ENCODE measurements around the gene MYT1. TPM values are rescaled to one million over a fixed set of nuclear protein-coding genes. Genes with fewer than 3 reads are reported as not detected.

MYT1 gene
- total RNA-seq, 2 donors from 2014 or later: 2.4 to 4.5 TPM

DNA sequence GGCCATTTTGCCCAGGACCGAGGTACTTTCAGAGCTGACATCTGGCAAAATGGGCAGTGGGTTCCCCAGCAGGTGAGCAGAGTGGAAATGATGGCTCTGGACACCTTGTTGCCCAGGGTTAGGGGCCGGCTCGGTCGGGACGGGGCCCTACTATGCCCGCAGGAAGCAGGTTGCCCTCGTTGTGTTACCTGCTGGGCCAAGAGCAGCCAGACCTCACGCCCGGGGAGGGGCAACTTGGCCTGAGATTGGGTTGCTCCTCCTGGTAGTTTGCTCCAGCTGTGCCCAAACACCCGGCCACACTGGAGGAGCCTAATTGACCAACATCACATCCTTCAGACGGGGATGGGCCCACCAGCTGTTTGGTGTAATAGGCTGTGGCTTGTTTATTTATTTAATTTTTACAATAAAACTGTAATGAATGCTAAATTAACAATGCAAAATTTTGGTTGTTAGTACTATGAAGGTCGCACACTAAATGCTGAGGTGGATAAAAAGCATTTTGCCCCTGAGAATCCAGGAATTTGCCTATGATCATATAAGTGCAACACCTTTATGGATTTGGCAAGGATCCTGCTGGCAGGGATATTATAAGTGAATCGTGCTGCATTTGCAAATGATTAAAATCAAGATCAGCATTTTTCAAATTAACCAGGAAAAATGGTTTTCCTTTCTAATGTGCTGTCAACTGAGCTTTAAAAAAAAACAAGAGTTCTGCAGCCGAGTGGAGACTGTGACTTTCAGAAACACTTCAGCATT is 64.7 kb downstream of the MYT1 start:
- DNase-seq: no peak
- H3K36me3 ChIP-seq (ENCODE audit: control insufficient read depth, insufficient read depth, low read length): no peaks in the 10 kb centered on the region
- no peak overlapping the region for H3K9ac ChIP-seq (ENCODE audit: extremely low read depth, low read length, poor library complexity, severe bottlenecking)
- H3K27me3 ChIP-seq (ENCODE audit: control insufficient read depth, insufficient read depth, low read length, poor library complexity, severe bottlenecking): no peaks in the 10 kb centered on the region
- Mint-ChIP-seq H3K9me3 (peaks cover 4% of the 10 kb centered on the region), H3K4me3 (no peak overlapping the region), H3K27me3 (ENCODE audit: insufficient read depth) (no peaks in the 10 kb centered on the region), H3K36me3 (ENCODE audit: low read depth) (peaks cover 7% of the 10 kb centered on the region), H3K4me1 (peaks cover 3% of the 10 kb centered on the region), H3K27ac (no peak overlapping the region)
- no peaks in the 10 kb centered on the region for H3K9me3 ChIP-seq (ENCODE audit: control insufficient read depth, low read length)
- H3K4me1 ChIP-seq (ENCODE audit: control insufficient read depth, insufficient read depth, low read length): peaks cover 2% of the 10 kb centered on the region
- TF ChIP-seq, protein P1, sequence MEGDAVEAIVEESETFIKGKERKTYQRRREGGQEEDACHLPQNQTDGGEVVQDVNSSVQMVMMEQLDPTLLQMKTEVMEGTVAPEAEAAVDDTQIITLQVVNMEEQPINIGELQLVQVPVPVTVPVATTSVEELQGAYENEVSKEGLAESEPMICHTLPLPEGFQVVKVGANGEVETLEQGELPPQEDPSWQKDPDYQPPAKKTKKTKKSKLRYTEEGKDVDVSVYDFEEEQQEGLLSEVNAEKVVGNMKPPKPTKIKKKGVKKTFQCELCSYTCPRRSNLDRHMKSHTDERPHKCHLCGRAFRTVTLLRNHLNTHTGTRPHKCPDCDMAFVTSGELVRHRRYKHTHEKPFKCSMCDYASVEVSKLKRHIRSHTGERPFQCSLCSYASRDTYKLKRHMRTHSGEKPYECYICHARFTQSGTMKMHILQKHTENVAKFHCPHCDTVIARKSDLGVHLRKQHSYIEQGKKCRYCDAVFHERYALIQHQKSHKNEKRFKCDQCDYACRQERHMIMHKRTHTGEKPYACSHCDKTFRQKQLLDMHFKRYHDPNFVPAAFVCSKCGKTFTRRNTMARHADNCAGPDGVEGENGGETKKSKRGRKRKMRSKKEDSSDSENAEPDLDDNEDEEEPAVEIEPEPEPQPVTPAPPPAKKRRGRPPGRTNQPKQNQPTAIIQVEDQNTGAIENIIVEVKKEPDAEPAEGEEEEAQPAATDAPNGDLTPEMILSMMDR (conservative IDR thresholded peaks at IDR 0.05): no peak
- H3K27ac ChIP-seq (ENCODE audit: low read depth, low read length): no peak overlapping the region
- WGBS, 2 experiments (ENCODE audit: insufficient coverage in 1 of 2, insufficient read length in 1 of 2): 87 to 88% methylated on average over 12 to 13 of the region's 14 CpGs
- H3K4me3 ChIP-seq (ENCODE audit: low read length): no peak overlapping the region

DNA sequence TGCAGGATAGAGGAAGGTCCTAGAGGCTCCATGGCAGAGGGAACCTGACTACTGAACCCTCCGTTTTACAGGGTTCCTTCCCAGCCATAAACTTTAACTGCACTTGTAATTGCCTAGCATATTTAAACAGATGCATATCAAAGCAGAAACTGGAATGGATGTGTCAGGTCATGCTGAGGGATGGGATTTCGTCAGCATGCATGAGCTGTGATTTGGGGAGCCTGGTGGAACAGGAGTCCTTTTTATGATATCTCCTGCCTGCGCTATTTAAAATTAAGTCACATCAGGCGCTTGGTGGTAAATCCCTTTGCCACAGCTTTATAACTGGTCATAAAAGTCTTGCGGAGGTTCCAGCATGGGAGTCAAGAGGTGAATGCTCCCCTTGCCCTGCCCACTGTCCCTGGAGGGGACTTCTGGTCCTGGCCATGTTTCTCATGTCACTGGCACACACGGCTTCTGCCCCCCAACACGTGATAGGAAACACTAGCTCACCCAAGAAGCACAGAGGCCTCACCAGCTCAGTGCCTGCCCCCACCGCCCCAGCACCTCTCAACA is 65.3 kb downstream of the MYT1 start:
- Mint-ChIP-seq H3K4me1 (no peaks in the 10 kb centered on the region), H3K9me3 (peaks cover 4% of the 10 kb centered on the region), H3K27me3 (ENCODE audit: insufficient read depth) (no peaks in the 10 kb centered on the region), H3K36me3 (ENCODE audit: low read depth) (peaks cover 7% of the 10 kb centered on the region), H3K4me3 (no peak overlapping the region), H3K27ac (no peak overlapping the region)
- H3K36me3 ChIP-seq (ENCODE audit: control insufficient read depth, insufficient read depth, low read length): no peaks in the 10 kb centered on the region
- WGBS, 2 experiments (ENCODE audit: insufficient coverage in 1 of 2, insufficient read length in 1 of 2): 84 to 95% methylated on average over 5 to 8 of the region's 8 CpGs
- H3K9ac ChIP-seq (ENCODE audit: extremely low read depth, low read length, poor library complexity, severe bottlenecking): no peak overlapping the region
- no peak for DNase-seq
- no peaks in the 10 kb centered on the region for H3K4me1 ChIP-seq (ENCODE audit: control insufficient read depth, insufficient read depth, low read length)
- no peak overlapping the region for H3K4me3 ChIP-seq (ENCODE audit: low read length)
- H3K27me3 ChIP-seq (ENCODE audit: control insufficient read depth, insufficient read depth, low read length, poor library complexity, severe bottlenecking): no peaks in the 10 kb centered on the region
- H3K27ac ChIP-seq (ENCODE audit: low read depth, low read length): no peak overlapping the region
- no peaks in the 10 kb centered on the region for H3K9me3 ChIP-seq (ENCODE audit: control insufficient read depth, low read length)
- TF ChIP-seq, protein P1 (conservative IDR thresholded peaks at IDR 0.05): no peak

DNA sequence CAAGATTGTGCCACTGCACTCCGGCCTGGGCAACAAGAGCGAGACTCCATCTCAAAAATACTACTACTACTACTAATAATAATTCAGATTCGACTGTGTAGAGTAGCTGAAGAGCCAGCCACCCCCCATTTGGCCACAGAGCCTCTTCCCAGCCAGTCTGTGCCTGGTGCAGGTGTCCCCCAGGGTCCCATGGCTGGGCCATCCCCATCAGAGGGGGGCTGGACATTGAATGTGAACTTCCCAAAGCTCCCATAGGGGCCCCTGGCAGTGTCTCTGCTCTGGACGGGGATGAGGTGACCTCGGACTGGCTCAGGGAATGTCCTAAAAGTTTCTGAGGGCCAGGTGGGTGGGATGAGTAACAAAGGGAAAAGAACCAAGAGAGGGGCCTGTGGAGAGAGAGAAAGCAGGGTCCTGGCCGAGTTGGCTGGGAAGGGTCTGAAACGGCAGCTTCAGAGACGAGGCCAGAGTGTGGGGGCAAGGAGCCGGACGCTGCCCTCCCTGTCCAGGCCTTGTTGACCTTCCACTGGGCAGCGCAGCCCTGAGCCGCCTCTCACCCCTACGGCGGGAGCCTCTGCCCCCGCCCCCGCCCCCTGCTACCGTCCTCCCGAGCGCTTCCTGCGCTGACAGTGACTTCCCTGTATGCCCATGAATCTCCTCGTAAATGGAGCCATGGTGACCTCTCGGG is 66.4 kb downstream of the MYT1 start:
- Histone ChIP-seq H3K9ac (ENCODE audit: extremely low read depth, low read length, poor library complexity, severe bottlenecking) (no peak overlapping the region), H3K27ac (ENCODE audit: low read depth, low read length) (no peak overlapping the region), H3K4me1 (ENCODE audit: control insufficient read depth, insufficient read depth, low read length) (no peaks in the 10 kb centered on the region), H3K4me3 (ENCODE audit: low read length) (no peak overlapping the region), H3K36me3 (ENCODE audit: control insufficient read depth, insufficient read depth, low read length) (no peaks in the 10 kb centered on the region), H3K27me3 (ENCODE audit: control insufficient read depth, insufficient read depth, low read length, poor library complexity, severe bottlenecking) (no peaks in the 10 kb centered on the region), H3K9me3 (ENCODE audit: control insufficient read depth, low read length) (no peaks in the 10 kb centered on the region)
- H3K27ac Mint-ChIP-seq: no peak overlapping the region
- DNase-seq: no peak
- no peaks in the 10 kb centered on the region for H3K27me3 Mint-ChIP-seq (ENCODE audit: insufficient read depth)
- WGBS, 2 experiments (ENCODE audit: insufficient coverage in 1 of 2, insufficient read length in 1 of 2): 82 to 87% methylated on average over 6 to 22 of the region's 22 CpGs
- H3K4me3 Mint-ChIP-seq: no peak overlapping the region
- H3K4me1 Mint-ChIP-seq: no peaks in the 10 kb centered on the region
- H3K9me3 Mint-ChIP-seq: peaks cover 6% of the 10 kb centered on the region
- TF ChIP-seq, protein P1 (conservative IDR thresholded peaks at IDR 0.05): no peak
- H3K36me3 Mint-ChIP-seq (ENCODE audit: low read depth): peaks cover 7% of the 10 kb centered on the region

All from endodermal cell (in vitro differentiated cells).